Stimulated activated naive CD4-positive, alpha-beta T cell treated with Interleukin-2 at 50 U/mL for 16 hours (primary cell): ENCODE data around the gene CACUL1.
"Not testable (repeated sequence)": the region's sequence is repeated elsewhere in the genome, so short reads cannot be mapped to it uniquely, and the experiment has no call there.

ENCODE experiments used
- DNase-seq: peaks from one replicate; lab custom pipeline; 2025; lab: John Stamatoyannopoulos, UW

CACUL1 gene

GRCh38 chr10:118768041-118768919 is 13.5 kb upstream of the CACUL1 start:
- no peak for DNase-seq

- no peak for DNase-seq
Observed at GRCh38 chr10:118767297-118768040, 12.7 kb upstream of the CACUL1 start.

- DNase-seq, result no peak
Observed at GRCh38 chr10:118764195-118764594, 9.4 kb upstream of the CACUL1 start.

GRCh38 chr10:118763202-118763988 is 8.6 kb upstream of the CACUL1 start:
- no peak for DNase-seq

GRCh38 chr10:118760265-118760664 is 5.5 kb upstream of the CACUL1 start:
- DNase-seq, result no peak

- no peak for DNase-seq
Observed at GRCh38 chr10:118758449-118758848, 3.7 kb upstream of the CACUL1 start.

GRCh38 chr10:118754229-118754555 is 578 bp downstream of the CACUL1 start:
- peak; percentile 25 for DNase-seq

GRCh38 chr10:118753331-118754228 is 1.2 kb downstream of the CACUL1 start:
- no peak for DNase-seq

GRCh38 chr10:118752409-118752808 is 2.4 kb downstream of the CACUL1 start:
- DNase-seq, result no peak

- DNase-seq, result no peak
Observed at GRCh38 chr10:118751265-118751664, 3.5 kb downstream of the CACUL1 start.

GRCh38 chr10:118748041-118748440 is 6.7 kb downstream of the CACUL1 start:
- no peak for DNase-seq

GRCh38 chr10:118746246-118746645 is 8.5 kb downstream of the CACUL1 start:
- no peak for DNase-seq

- DNase-seq, result no peak
Observed at GRCh38 chr10:118745056-118745455, 9.7 kb downstream of the CACUL1 start.

GRCh38 chr10:118744346-118744918 is 10.3 kb downstream of the CACUL1 start:
- not testable (repeated sequence) for DNase-seq

GRCh38 chr10:118742782-118743181 is 12.0 kb downstream of the CACUL1 start:
- no peak for DNase-seq

GRCh38 chr10:118742032-118742431 is 12.7 kb downstream of the CACUL1 start:
- DNase-seq, result no peak

- no peak for DNase-seq
Observed at GRCh38 chr10:118738406-118738805, 16.4 kb downstream of the CACUL1 start.

GRCh38 chr10:118737603-118738302 is 17.0 kb downstream of the CACUL1 start:
- no peak for DNase-seq

GRCh38 chr10:118735294-118735693 is 19.5 kb downstream of the CACUL1 start:
- DNase-seq, result no peak

GRCh38 chr10:118734475-118734874 is 20.3 kb downstream of the CACUL1 start:
- no peak for DNase-seq
